AG04449 (cell line): ENCODE results near the gene AQP5.

ENCODE experiments used
- CTCF ChIA-PET: fragments of 350-600 bp; formaldehyde crosslinking; extraction: SDS; loops from one replicate; lab custom pipeline; 2021; ENCODE audit warnings: antibody characterized with exemption; lab: Yijun Ruan, JAX
- POLR2A ChIA-PET: fragments of 400-600, 350-600 bp; formaldehyde crosslinking; extraction: SDS; loops from one replicate; lab custom pipeline; 2020; ENCODE audit warnings: antibody characterized with exemption, inconsistent platforms; lab: Yijun Ruan, JAX
- DNase-seq: peaks from one replicate; pipeline ENCODE4 v3.0.0-alpha.2; 2010; ENCODE audit warnings: low read depth, low spot score
- H3K4me3 ChIP-seq: 2 replicates; pipeline ENCODE4 v1.5.1; 2011; ENCODE audit warnings: low read depth, mild to moderate bottlenecking, control low read depth, low read length
- CTCF ChIP-seq: IDR thresholded peaks from one replicate; pipeline ENCODE4 v1.5.1; 2011; ENCODE audit warnings: mild to moderate bottlenecking, moderate library complexity, low read length, control low read depth, inconsistent platforms; ENCODE audit not compliant: insufficient read depth; ENCODE audit errors: missing control alignments

The AQP5 gene

GRCh38 chr12:49937639-49938300 is 23.9 kb upstream of the AQP5 start:
- no peak for TF ChIP-seq CTCF
- no peak overlapping the region for H3K4me3 ChIP-seq
- DNase-seq = no peak
- CTCF ChIA-PET = interaction anchor here (0.7 to 11.8 kb wide), 5 partner anchors 10 to 174 kb away, joined by 3 to 173 read pairs (median 5); partner anchors contain the start of gene COX14
- POLR2A ChIA-PET = no interaction called here

- H3K4me3 ChIP-seq = no peak overlapping the region
- no peak for TF ChIP-seq CTCF
- no peak for DNase-seq
- ChIA-PET CTCF (interaction anchor here (0.6 to 5.2 kb wide), 5 partner anchors 10 to 572 kb away, joined by 3 to 39 read pairs (median 3); no protein-coding TSS in a partner anchor), POLR2A (no interaction called here)
Measured at GRCh38 chr12:49939307-49939706, 22.4 kb upstream of the AQP5 start.

GRCh38 chr12:49939707-49940106 is 22.0 kb upstream of the AQP5 start:
- ChIA-PET POLR2A (no interaction called here), CTCF (interaction anchor here (0.6 to 5.2 kb wide), 6 partner anchors 10 to 572 kb away, joined by 3 to 39 read pairs (median 3); no protein-coding TSS in a partner anchor)
- DNase-seq = no peak
- no peak overlapping the region for H3K4me3 ChIP-seq
- TF ChIP-seq CTCF = no peak

DNA sequence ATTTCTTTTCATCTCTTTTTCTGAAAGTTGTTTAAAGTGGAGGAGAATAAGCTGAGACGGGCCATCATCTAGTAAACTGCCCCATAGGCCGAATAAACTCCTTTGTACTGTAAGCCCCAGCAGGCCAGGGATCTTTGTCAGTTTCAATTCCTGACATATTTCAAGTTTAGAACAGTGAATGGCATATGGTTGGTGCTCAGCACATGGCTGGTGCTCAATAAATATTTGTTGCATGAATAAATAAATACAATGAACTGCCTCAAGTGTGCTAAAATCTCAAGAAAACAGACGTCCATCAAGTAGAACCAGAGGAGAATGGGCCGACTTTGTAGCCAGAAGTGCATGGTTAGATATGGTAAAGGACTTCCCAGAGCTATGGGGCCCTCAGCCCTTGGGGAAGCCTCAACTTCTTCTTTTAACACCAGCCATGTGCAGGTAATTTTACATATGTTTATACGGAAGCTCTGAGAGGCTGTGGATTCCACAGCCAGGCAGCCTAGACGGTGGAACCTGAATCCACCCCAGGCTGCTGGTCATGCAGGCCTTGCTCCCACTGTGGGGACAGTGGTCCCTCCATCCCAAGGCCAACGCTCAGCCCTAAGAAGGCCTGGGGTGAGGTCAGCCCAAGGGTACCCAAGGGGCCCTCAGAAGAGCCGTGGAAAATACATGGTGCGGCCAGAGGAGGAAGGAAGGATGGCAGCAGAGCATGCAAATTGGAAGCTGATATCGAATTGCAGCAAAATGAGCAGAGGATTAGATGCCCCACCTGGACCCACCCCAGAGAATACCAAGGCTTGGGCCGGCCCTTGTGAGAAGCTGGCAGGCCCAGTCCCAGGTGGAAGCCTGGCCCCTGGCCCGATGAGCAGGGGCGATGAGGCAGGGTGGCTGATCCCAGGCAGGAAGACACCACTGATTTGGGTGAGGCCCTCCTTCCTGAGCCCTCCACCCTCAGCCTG is 19.8 kb upstream of the AQP5 start:
- no peak for DNase-seq
- ChIA-PET CTCF (interaction anchor here (0.7 to 5.2 kb wide), 10 partner anchors 9 to 179 kb away, joined by 3 to 39 read pairs (median 4); no protein-coding TSS in a partner anchor), POLR2A (no interaction called here)
- H3K4me3 ChIP-seq = no peak overlapping the region
- TF ChIP-seq CTCF = no peak

- DNase-seq = no peak
- no peak for TF ChIP-seq CTCF
- ChIA-PET CTCF (interaction anchor here (0.7 to 5.2 kb wide), 11 partner anchors 9 to 180 kb away, joined by 3 to 39 read pairs (median 4); no protein-coding TSS in a partner anchor), POLR2A (no interaction called here)
- no peak overlapping the region for H3K4me3 ChIP-seq
Measured at GRCh38 chr12:49942512-49942893, 19.2 kb upstream of the AQP5 start.
